Hepatocyte (in vitro differentiated cells): ENCODE results near the gene STYXL2.

Experiments used
- EZH2phosphoT487 ChIP-seq: fragments of 200-600 bp; sonication (generic); IDR thresholded peaks from one replicate; pipeline ENCODE4 v1.6.1; 2018; ENCODE audit warnings: antibody characterized with exemption, mild to moderate bottlenecking, low read depth, moderate library complexity; ENCODE audit not compliant: unreplicated experiment, severe bottlenecking
- TF ChIP-seq, protein P1 (sequence below): fragments of 200-600 bp; sonication (generic); IDR thresholded peaks from 2 replicates; pipeline ENCODE4 v1.5.1; 2016; ENCODE audit warnings: antibody characterized with exemption, mild to moderate bottlenecking; ENCODE audit not compliant: poor library complexity

DNA sequence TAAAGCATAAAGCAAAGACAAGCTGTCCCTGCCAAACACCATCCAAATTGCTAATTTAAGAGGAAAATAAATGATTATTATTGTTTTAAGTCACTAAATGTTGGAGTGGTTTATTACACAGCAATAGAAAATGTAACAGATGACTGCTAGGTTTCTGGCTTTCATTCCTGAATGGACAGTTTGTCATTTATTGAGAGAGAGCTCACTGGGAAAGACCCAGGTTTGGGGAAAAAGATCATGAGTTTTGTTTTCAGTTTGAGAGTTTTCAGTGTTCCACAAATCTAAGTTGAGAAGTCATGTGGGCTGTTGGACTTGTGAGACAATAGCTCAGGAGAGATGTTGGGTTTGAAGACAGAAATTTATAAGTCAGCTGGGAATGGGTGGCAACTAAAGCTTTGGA lies 9.1 kb upstream of the STYXL2 start:
- TF ChIP-seq, protein P1, sequence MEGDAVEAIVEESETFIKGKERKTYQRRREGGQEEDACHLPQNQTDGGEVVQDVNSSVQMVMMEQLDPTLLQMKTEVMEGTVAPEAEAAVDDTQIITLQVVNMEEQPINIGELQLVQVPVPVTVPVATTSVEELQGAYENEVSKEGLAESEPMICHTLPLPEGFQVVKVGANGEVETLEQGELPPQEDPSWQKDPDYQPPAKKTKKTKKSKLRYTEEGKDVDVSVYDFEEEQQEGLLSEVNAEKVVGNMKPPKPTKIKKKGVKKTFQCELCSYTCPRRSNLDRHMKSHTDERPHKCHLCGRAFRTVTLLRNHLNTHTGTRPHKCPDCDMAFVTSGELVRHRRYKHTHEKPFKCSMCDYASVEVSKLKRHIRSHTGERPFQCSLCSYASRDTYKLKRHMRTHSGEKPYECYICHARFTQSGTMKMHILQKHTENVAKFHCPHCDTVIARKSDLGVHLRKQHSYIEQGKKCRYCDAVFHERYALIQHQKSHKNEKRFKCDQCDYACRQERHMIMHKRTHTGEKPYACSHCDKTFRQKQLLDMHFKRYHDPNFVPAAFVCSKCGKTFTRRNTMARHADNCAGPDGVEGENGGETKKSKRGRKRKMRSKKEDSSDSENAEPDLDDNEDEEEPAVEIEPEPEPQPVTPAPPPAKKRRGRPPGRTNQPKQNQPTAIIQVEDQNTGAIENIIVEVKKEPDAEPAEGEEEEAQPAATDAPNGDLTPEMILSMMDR = no peak
- no peak for TF ChIP-seq EZH2phosphoT487
